Psoas muscle (tissue), 8 donors: ENCODE data around the gene RFC5. TPM values are rescaled to one million over a fixed set of nuclear protein-coding genes. Genes with fewer than 3 reads are reported as not detected.
"Not testable (repeated sequence)": the region's sequence is repeated elsewhere in the genome, so short reads cannot be mapped to it uniquely, and the experiment has no call there.

Experiments used
- ATAC-seq, 4 donors: fragments of 200-7000 bp; cut with Tn5 transposase; one replicate each; pipeline ENCODE4 v1.9.1; 2020; ENCODE audit warnings: moderate library complexity in 3 of 4, mild to moderate bottlenecking in 2 of 4
- DNase-seq, 2 donors: peaks; one replicate each; pipeline ENCODE4 v3.0.0-alpha.2; 2020
- H3K27ac ChIP-seq: fragments of 200-600 bp; one replicate; pipeline ENCODE4 v1.8.0; 2022
- H3K27me3 ChIP-seq, 3 donors: fragments of 200-600 bp in 1 of 3; one replicate each; pipeline versions ENCODE4 v1.6.1 to v1.8.0; 2013 to 2022; ENCODE audit warnings: low read length in 2 of 3, mild to moderate bottlenecking in 2 of 3, moderate library complexity in 1 of 3; ENCODE audit not compliant: insufficient read depth in 3 of 3
- H3K36me3 ChIP-seq, 2 donors: fragments of 200-600 bp in 1 of 2; one replicate each; pipeline versions ENCODE4 v1.6.1 to v1.8.0; 2013 to 2022; ENCODE audit warnings: low read depth in 1 of 2, mild to moderate bottlenecking in 1 of 2, moderate library complexity in 1 of 2; ENCODE audit not compliant: insufficient read depth in 1 of 2
- H3K4me1 ChIP-seq: fragments of 200-600 bp; one replicate; pipeline ENCODE4 v1.8.0; 2022
- H3K4me3 ChIP-seq: fragments of 200-600 bp; one replicate; pipeline ENCODE4 v1.8.0; 2022; ENCODE audit warnings: mild to moderate bottlenecking
- H3K9me3 ChIP-seq: fragments of 200-600 bp; one replicate; pipeline ENCODE4 v1.8.0; 2022
- CTCF ChIP-seq: fragments of 200-600 bp; IDR thresholded peaks from one replicate; pipeline ENCODE4 v1.8.0; 2022; ENCODE audit warnings: antibody characterized with exemption
- WGBS, 3 donors: extraction: QIAGEN DNeasy Blood & Tissue Kit; methylation state at CpG; one replicate each; pipeline versions ENCODE4 v1.1.6 to v1.1.7; 2013; 5-methylcytosine and 5-hydroxymethylcytosine counted together
- intact Hi-C, 2 donors: fragments of 100-400 bp; cut with DNase I; formaldehyde crosslinking; loops; one replicate each; pipeline versions ENCODE4 v1.11.0 to v1.14.2; 2022
- polyA plus RNA-seq, 3 donors: library from polyadenylated mRNA; stranded (reverse); fragments of 200-250 nt; gene quantifications; one replicate each; pipeline ENCODE4 v1.2.3, GENCODE V29; 2013
- total RNA-seq, 4 donors: library from RNA; stranded (reverse); fragmentation: NEBNext Ultra II Directional in 2 of 4; extraction: Animal tissue kit (Norgen Biotek cat#: 25700) in 2 of 4; gene quantifications; one replicate each; pipeline versions ENCODE4 v1.2.1 to v1.2.4, GENCODE V29; 2021 to 2023
- donor health status: healthy with polysubstance abuse.
- donor health status: DM: no; HTN: no; CAD: no; lungs with moderate emphysema.
- donor health status: Bipolar disorder and iron deficiency.
- donor health status: healthy.
- donor health status: DM: yes; HTN: yes; CAD: no.
- donor health status: DM: no; HTN: no; CAD: no.
- donor health status: DM: no; HTN: no; CAD: no.
- donor health status: DM: yes; HTN: yes; CAD: no.

RFC5 gene
- total and polyA plus RNA-seq, 7 donors = 2.2 to 8.5 (median 3.8) TPM

DNA sequence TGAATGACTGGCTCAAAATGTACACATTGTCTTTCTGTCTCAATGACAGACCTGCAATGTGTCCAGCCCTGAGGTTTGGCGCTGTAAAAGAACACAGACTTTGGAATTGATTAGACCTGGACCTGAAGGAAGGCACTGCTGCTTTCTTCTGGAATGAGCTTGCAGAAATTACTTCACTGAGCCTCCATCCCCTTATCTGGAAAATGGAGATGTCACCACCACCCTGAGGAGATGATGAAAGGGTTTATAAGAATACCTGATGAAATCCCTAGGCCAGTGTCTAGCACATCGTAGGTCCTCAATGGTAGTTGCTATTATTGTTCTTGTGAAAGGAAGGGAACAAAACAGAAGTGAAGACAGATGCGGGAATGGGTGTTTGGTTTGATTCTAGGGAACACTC is 54.1 kb downstream of the RFC5 start:
- Histone ChIP-seq H3K4me1 (no peaks in the 10 kb centered on the region), H3K9me3 (no peaks in the 10 kb centered on the region), H3K27ac (no peak overlapping the region), H3K4me3 (no peak overlapping the region), H3K36me3 (peaks cover 3 to 52% of the 10 kb centered on the region in 2 donors), H3K27me3 (no peaks in the 10 kb centered on the region)
- DNase-seq (no peak), ATAC-seq (no peak)
- 97 to 98% (median 97%) methylated on average over 3 of the region's 3 CpGs for WGBS, 3 donors
- no peak for TF ChIP-seq CTCF
- intact Hi-C loops = no loop called here

DNA sequence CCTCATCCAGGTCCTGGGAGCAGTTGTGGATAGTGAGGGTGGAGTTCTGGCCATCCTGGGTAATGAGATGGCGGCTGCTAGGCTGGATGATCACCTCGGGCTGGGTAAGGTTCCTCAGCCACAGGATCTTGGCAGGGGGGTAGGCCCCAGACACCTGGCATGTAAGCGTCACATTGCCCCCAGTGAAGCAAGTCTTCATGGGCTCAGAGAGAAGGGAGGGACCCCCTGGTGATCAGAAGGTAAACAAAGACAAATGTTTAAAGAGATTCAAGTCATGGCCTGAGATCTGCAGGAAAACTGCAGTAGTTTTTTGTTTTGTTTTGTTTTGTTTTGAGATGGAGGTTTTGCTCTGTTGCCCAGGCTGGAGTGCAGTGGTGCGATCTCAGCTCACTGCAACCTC is 57.3 kb downstream of the RFC5 start:
- WGBS, 3 donors = 78 to 91% (median 88%) methylated on average over 4 of the region's 4 CpGs
- Histone ChIP-seq H3K36me3 (peaks cover 3 to 50% of the 10 kb centered on the region in 2 donors), H3K4me1 (no peaks in the 10 kb centered on the region), H3K9me3 (no peaks in the 10 kb centered on the region), H3K4me3 (no peak overlapping the region), H3K27me3 (no peaks in the 10 kb centered on the region), H3K27ac (no peak overlapping the region)
- intact Hi-C loops = no loop called here
- ATAC-seq = no peak
- no peak for DNase-seq
- no peak for TF ChIP-seq CTCF

GRCh38 chr12:118081521-118081920 is 65.0 kb downstream of the RFC5 start:
- WGBS, 3 donors = 91 to 97% (median 92%) methylated on average over 9 of the region's 9 CpGs
- peaks cover 4 to 39% of the 10 kb centered on the region in 2 donors for H3K36me3 ChIP-seq

More at GRCh38 chr12:118081521-118081920, 65.0 kb downstream of the RFC5 start:
- H3K9me3 ChIP-seq, H3K27me3 ChIP-seq, intact Hi-C loops, H3K4me3 ChIP-seq, H3K4me1 ChIP-seq, ATAC-seq, DNase-seq, H3K27ac ChIP-seq: not testable (repeated sequence)

Other genes with a start within 250 kb of the RFC5 start
- under 1 TPM in 2 of 4 donors, not detected in 2; 0.02 to 0.04 TPM for gene KSR2, start 47.7 kb upstream of the RFC5 start, total RNA-seq
- under 1 TPM; under 0.01 to 0.03 (median 0.01) TPM for gene KSR2, start 47.7 kb upstream of the RFC5 start, polyA plus RNA-seq
- gene WSB2, start 44.5 kb downstream of the RFC5 start, total RNA-seq = 10 to 100 TPM; 74.4 to 96.4 (median 83.4) TPM
- gene WSB2, start 44.5 kb downstream of the RFC5 start, polyA plus RNA-seq = 100 to 1,000 TPM in 2 of 3 donors, 10 to 100 TPM in 1; 63.8 to 113 (median 110) TPM
- 10 to 100 TPM in 2 of 4 donors, 1 to 10 TPM in 2; 7.3 to 13.9 (median 10.8) TPM for gene VSIG10, start 87.3 kb downstream of the RFC5 start, total RNA-seq
- 10 to 100 TPM in 2 of 3 donors, 1 to 10 TPM in 1; 4.8 to 12.8 (median 10.7) TPM for gene VSIG10, start 87.3 kb downstream of the RFC5 start, polyA plus RNA-seq
- gene PEBP1, start 119.4 kb downstream of the RFC5 start, total RNA-seq = 100 to 1,000 TPM; 211 to 326 (median 249) TPM
- 100 to 1,000 TPM; 144 to 287 (median 258) TPM for gene PEBP1, start 119.4 kb downstream of the RFC5 start, polyA plus RNA-seq